H9 (cell line): Measurements from ENCODE around the gene NBR1. TPM values are rescaled to one million over a fixed set of nuclear protein-coding genes. Genes with fewer than 3 reads are reported as not detected.
"Not testable (repeated sequence)": the region's sequence is repeated elsewhere in the genome, so short reads cannot be mapped to it uniquely, and the experiment has no call there.

ENCODE experiments used
- DNase-seq: peaks from one replicate; pipeline ENCODE4 v3.0.0-alpha.2; 2017
- H2AFZ ChIP-seq: one replicate; pipeline ENCODE4 v1.6.1; 2013; ENCODE audit warnings: mild to moderate bottlenecking, low read length, control low read depth, moderate library complexity
- H2AK5ac ChIP-seq: 2 replicates; pipeline ENCODE4 v1.6.1; 2013; ENCODE audit warnings: low read length, control low read depth, mixed read lengths; ENCODE audit not compliant: insufficient read length
- H2BK120ac ChIP-seq: one replicate; pipeline ENCODE4 v1.6.1; 2013; ENCODE audit warnings: low read depth, mild to moderate bottlenecking, low read length, control low read depth, inconsistent platforms; ENCODE audit not compliant: poor library complexity, severe bottlenecking
- H2BK12ac ChIP-seq: 2 replicates; pipeline ENCODE4 v1.6.1; 2013; ENCODE audit warnings: low read length, control low read depth, mixed read lengths, low read depth; ENCODE audit not compliant: insufficient read length
- H2BK15ac ChIP-seq: 2 replicates; pipeline ENCODE4 v1.6.1; 2013; ENCODE audit warnings: low read depth, low read length, control low read depth
- H2BK20ac ChIP-seq: one replicate; pipeline ENCODE4 v1.6.1; 2013; ENCODE audit warnings: low read depth, mild to moderate bottlenecking, low read length, control low read depth, inconsistent platforms; ENCODE audit not compliant: poor library complexity, severe bottlenecking
- H2BK5ac ChIP-seq: 2 replicates; pipeline ENCODE4 v1.6.1; 2013; ENCODE audit warnings: low read length, control low read depth, mixed read lengths; ENCODE audit not compliant: insufficient read length
- H3K14ac ChIP-seq: 2 replicates; pipeline ENCODE4 v1.6.1; 2013; ENCODE audit warnings: low read length, control low read depth; ENCODE audit not compliant: insufficient read depth
- H3K18ac ChIP-seq: 2 replicates; pipeline ENCODE4 v1.6.1; 2013; ENCODE audit warnings: low read depth, mild to moderate bottlenecking, mixed read lengths, low read length, control low read depth; ENCODE audit not compliant: insufficient read length
- H3K23ac ChIP-seq: 2 replicates; pipeline ENCODE4 v1.6.1; 2013; ENCODE audit warnings: low read length, control low read depth, mixed read lengths, low read depth; ENCODE audit not compliant: insufficient read length
- H3K23me2 ChIP-seq: 2 replicates; pipeline ENCODE4 v1.6.1; 2013; ENCODE audit warnings: low read depth, mild to moderate bottlenecking, mixed read lengths, low read length, control low read depth; ENCODE audit not compliant: insufficient read length, poor library complexity, severe bottlenecking
- H3K27ac ChIP-seq: 2 replicates; pipeline ENCODE4 v1.5.1; 2013; ENCODE audit warnings: low read length, control low read depth, mixed read lengths, low read depth; ENCODE audit not compliant: insufficient read length
- H3K27me3 ChIP-seq: 2 replicates; pipeline ENCODE4 v1.6.1; 2013; ENCODE audit warnings: low read length, control low read depth, inconsistent platforms; ENCODE audit not compliant: insufficient read depth
- H3K4ac ChIP-seq: 2 replicates; pipeline ENCODE4 v1.6.1; 2013; ENCODE audit warnings: low read depth, mild to moderate bottlenecking, control low read depth, inconsistent platforms, low read length, moderate library complexity
- H3K4me1 ChIP-seq: 2 replicates; pipeline ENCODE4 v1.6.1; 2013; ENCODE audit warnings: low read length, control low read depth, inconsistent platforms; ENCODE audit not compliant: insufficient read depth
- H3K4me2 ChIP-seq: 2 replicates; pipeline ENCODE4 v1.6.1; 2013; ENCODE audit warnings: low read length, control low read depth, mixed read lengths; ENCODE audit not compliant: insufficient read length, insufficient read depth
- H3K56ac ChIP-seq: 2 replicates; pipeline ENCODE4 v1.6.1; 2013; ENCODE audit warnings: low read depth, mild to moderate bottlenecking, mixed read lengths, low read length, control low read depth; ENCODE audit not compliant: insufficient read length
- H3K79me1 ChIP-seq: 2 replicates; pipeline ENCODE4 v1.6.1; 2013; ENCODE audit warnings: low read depth, mild to moderate bottlenecking, moderate library complexity, low read length, control low read depth, inconsistent platforms; ENCODE audit not compliant: insufficient read depth, poor library complexity, severe bottlenecking
- H3K79me2 ChIP-seq: 2 replicates; pipeline ENCODE4 v1.6.1; 2013; ENCODE audit warnings: low read length, control low read depth, inconsistent platforms; ENCODE audit not compliant: insufficient read depth
- H3K9ac ChIP-seq: 2 replicates; pipeline ENCODE4 v1.6.1; 2013; ENCODE audit warnings: low read length, control low read depth, mixed read lengths; ENCODE audit not compliant: insufficient read length; ENCODE audit errors: extremely low read depth
- H3K9me3 ChIP-seq: one replicate; pipeline ENCODE4 v1.6.1; 2013; ENCODE audit warnings: low read depth, low read length, inconsistent platforms; ENCODE audit not compliant: control insufficient read depth
- H3T11ph ChIP-seq: one replicate; pipeline ENCODE4 v1.6.1; 2013; ENCODE audit warnings: mild to moderate bottlenecking, low read length, control low read depth, inconsistent platforms
- H4K20me1 ChIP-seq: one replicate; pipeline ENCODE4 v1.6.1; 2013; ENCODE audit not compliant: control insufficient read depth, insufficient read length, insufficient read depth
- H4K5ac ChIP-seq: 2 replicates; pipeline ENCODE4 v1.6.1; 2013; ENCODE audit warnings: low read depth, mild to moderate bottlenecking, mixed read lengths, low read length, control low read depth; ENCODE audit not compliant: insufficient read length
- H4K8ac ChIP-seq: replicated peaks from 2 replicates; pipeline ENCODE4 v1.6.1; 2013; ENCODE audit warnings: low read length, control low read depth, mixed read lengths, low read depth; ENCODE audit not compliant: insufficient read length
- H4K91ac ChIP-seq: 2 replicates; pipeline ENCODE4 v1.6.1; 2013; ENCODE audit warnings: low read depth, mild to moderate bottlenecking, moderate library complexity, mixed read lengths, low read length, control low read depth; ENCODE audit not compliant: insufficient read length
- H3K27ac Mint-ChIP-seq, 3 experiments: 2 replicates in 2 of 3; 3 replicates in 1 of 3; pipeline ENCODE4 v1.8.0; 2020 to 2021; ENCODE audit warnings: mixed read lengths in 3 of 3, mild to moderate bottlenecking in 1 of 3, moderate library complexity in 1 of 3
- H3K27me3 Mint-ChIP-seq: 2 replicates; pipeline ENCODE4 v1.8.0; 2021; ENCODE audit warnings: low read depth, mild to moderate bottlenecking, moderate library complexity, mixed read lengths
- H3K36me3 Mint-ChIP-seq, 3 experiments: 2 replicates in 2 of 3; 3 replicates in 1 of 3; pipeline ENCODE4 v1.8.0; 2020 to 2021; ENCODE audit warnings: low read depth in 3 of 3, mixed read lengths in 3 of 3; ENCODE audit not compliant: insufficient read depth in 1 of 3
- H3K4me1 Mint-ChIP-seq, 2 experiments: 2 replicates each; pipeline ENCODE4 v1.8.0; 2020; ENCODE audit warnings: mixed read lengths in 2 of 2
- H3K4me3 Mint-ChIP-seq, 2 experiments: 2 replicates in 1 of 2; 3 replicates in 1 of 2; pipeline ENCODE4 v1.8.0; 2020 to 2021; ENCODE audit warnings: mild to moderate bottlenecking in 2 of 2, mixed read lengths in 2 of 2, moderate library complexity in 1 of 2
- H3K9me3 Mint-ChIP-seq, 2 experiments: 2 replicates in 1 of 2; 3 replicates in 1 of 2; pipeline ENCODE4 v1.8.0; 2020; ENCODE audit warnings: mild to moderate bottlenecking in 2 of 2, mixed read lengths in 2 of 2, moderate library complexity in 1 of 2
- CTCF ChIP-seq: fragments of 200-600 bp; sonication (generic); conservative IDR thresholded peaks from 3 replicates; pipeline ENCODE4 v1.8.0; 2021; ENCODE audit warnings: antibody characterized with exemption, mild to moderate bottlenecking
- WGBS: extraction: QIAGEN DNeasy Blood & Tissue Kit; methylation state at CpG from one replicate; pipeline ENCODE4 v1.1.7; 2013; ENCODE audit warnings: missing lambda C conversion rate, low lambda C conversion rate, mixed read lengths; ENCODE audit not compliant: insufficient read length; ENCODE audit errors: extremely low coverage; 5-methylcytosine and 5-hydroxymethylcytosine counted together
- total RNA-seq: library from RNA; stranded (reverse); gene quantifications from 2 replicates; pipeline ENCODE4 v1.2.1, GENCODE V29; 2021

NBR1 gene
- total RNA-seq, 1 experiment from 2014 or later, result 34.2 TPM

DNA sequence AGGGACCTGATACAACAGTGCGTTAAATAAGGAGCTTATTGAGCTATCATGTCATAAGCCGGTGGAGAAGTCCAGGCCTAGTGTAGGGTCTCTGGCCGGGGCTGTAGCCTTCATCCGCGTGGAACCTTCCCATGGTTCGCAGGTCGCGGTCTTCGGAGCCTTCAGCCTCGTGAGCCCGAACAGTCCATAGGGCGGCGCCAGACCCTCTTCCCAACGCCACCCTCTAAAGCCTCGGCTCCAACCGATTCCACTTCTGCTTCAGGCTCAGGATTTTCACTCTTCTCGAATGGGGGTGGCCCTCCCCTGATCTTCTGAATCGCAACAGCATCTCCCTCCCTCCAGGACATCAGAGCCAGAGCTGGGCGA is 35.6 kb upstream of the NBR1 start:
- H4K8ac ChIP-seq, result no peak overlapping the region
- Mint-ChIP-seq H3K4me3 (no peak overlapping the region; a peak in 1 of 5 replicates), H3K36me3 (peaks cover 13 to 36% (median 29%) of the 10 kb centered on the region in 3 experiments; a peak in 6 of 7 replicates), H3K9me3 (no peaks in the 10 kb centered on the region), H3K4me1 (peaks cover 12 to 13% of the 10 kb centered on the region in 2 experiments), H3K27ac (peak overlapping the region in 1 of 3 experiments; percentile 53; a peak in 1 of 7 replicates), H3K27me3 (no peaks in the 10 kb centered on the region; the same call in 1 of the 2 replicates)
- no peak overlapping the region for H3K4ac ChIP-seq
- H3K23me2 ChIP-seq, result no peaks in the 10 kb centered on the region
- no peaks in the 10 kb centered on the region for H3K27me3 ChIP-seq
- H3K56ac ChIP-seq, result no peak overlapping the region
- H2AK5ac ChIP-seq, result no peak overlapping the region
- no peak overlapping the region for H2AFZ ChIP-seq
- H3K79me1 ChIP-seq, result no peaks in the 10 kb centered on the region
- H3K9ac ChIP-seq, result no peak overlapping the region
- H2BK120ac ChIP-seq, result no peak overlapping the region
- no peaks in the 10 kb centered on the region; the same call in 1 of the 2 replicates for H3K4me1 ChIP-seq
- no peaks in the 10 kb centered on the region for H4K20me1 ChIP-seq
- no peak overlapping the region for H2BK12ac ChIP-seq
- H3T11ph ChIP-seq, result no peak overlapping the region
- H2BK5ac ChIP-seq, result no peak overlapping the region
- no peak overlapping the region for H2BK15ac ChIP-seq
- H4K5ac ChIP-seq, result no peak overlapping the region
- no peak overlapping the region for H4K91ac ChIP-seq
- peak; percentile 37; the same call in 2 of the 3 replicates for TF ChIP-seq CTCF
- H2BK20ac ChIP-seq, result no peak overlapping the region
- H3K4me2 ChIP-seq, result no peak overlapping the region
- no peaks in the 10 kb centered on the region for H3K79me2 ChIP-seq
- no peak overlapping the region for H3K18ac ChIP-seq
- no peak overlapping the region for H3K14ac ChIP-seq
- H3K9me3 ChIP-seq, result no peaks in the 10 kb centered on the region
- H3K23ac ChIP-seq, result no peak overlapping the region
- H3K27ac ChIP-seq, result no peak overlapping the region
- no CpG with 5 or more reads among the region's 19 CpGs for WGBS
- peak; percentile 52 for DNase-seq

- H3K9me3 ChIP-seq, H4K5ac ChIP-seq, H3K4ac ChIP-seq, H4K8ac ChIP-seq, DNase-seq, H3K79me2 ChIP-seq, H3K4me2 ChIP-seq, H2BK15ac ChIP-seq, H2AK5ac ChIP-seq, H4K91ac ChIP-seq, H2BK120ac ChIP-seq, H3K27me3 Mint-ChIP-seq, H2AFZ ChIP-seq, H3K27me3 ChIP-seq, H3K18ac ChIP-seq, H3K23me2 ChIP-seq, H3K27ac ChIP-seq, H3K23ac ChIP-seq, H3K4me3 Mint-ChIP-seq, H4K20me1 ChIP-seq, H3K14ac ChIP-seq, H3K9ac ChIP-seq, H3K27ac Mint-ChIP-seq, H3K4me1 ChIP-seq, H2BK12ac ChIP-seq, H2BK20ac ChIP-seq, H2BK5ac ChIP-seq, H3T11ph ChIP-seq, H3K56ac ChIP-seq, H3K9me3 Mint-ChIP-seq, H3K79me1 ChIP-seq: not testable (repeated sequence)
- Mint-ChIP-seq H3K36me3 (peaks cover 13 to 39% (median 29%) of the 10 kb centered on the region in 3 experiments; a peak in 6 of 7 replicates), H3K4me1 (peaks cover 17 to 19% of the 10 kb centered on the region in 2 experiments)
- no CpG with 5 or more reads among the region's 3 CpGs for whole genome bisulfite sequencing
Measured at GRCh38 chr17:43136574-43136973, 34.4 kb upstream of the NBR1 start.
